GM19438 (cell line): Measurements from ENCODE around the gene MAGI1.

Experiments used
- ATAC-seq: cut with Tn5 transposase; IDR thresholded peaks from one replicate; pipeline ENCODE4 v1.9.1; 2021; ENCODE audit warnings: low read depth; ENCODE audit not compliant: unreplicated experiment

MAGI1 gene

GRCh38 chr3:65322910-65323309 is 715.8 kb downstream of the MAGI1 start:
- no peak for ATAC-seq

GRCh38 chr3:65318231-65318630 is 720.5 kb downstream of the MAGI1 start:
- ATAC-seq = no peak

GRCh38 chr3:65314916-65315315 is 723.8 kb downstream of the MAGI1 start:
- no peak for ATAC-seq

- no peak for ATAC-seq
These were observed 724.4 kb downstream of the MAGI1 start for GRCh38 chr3:65314269-65314668.

DNA sequence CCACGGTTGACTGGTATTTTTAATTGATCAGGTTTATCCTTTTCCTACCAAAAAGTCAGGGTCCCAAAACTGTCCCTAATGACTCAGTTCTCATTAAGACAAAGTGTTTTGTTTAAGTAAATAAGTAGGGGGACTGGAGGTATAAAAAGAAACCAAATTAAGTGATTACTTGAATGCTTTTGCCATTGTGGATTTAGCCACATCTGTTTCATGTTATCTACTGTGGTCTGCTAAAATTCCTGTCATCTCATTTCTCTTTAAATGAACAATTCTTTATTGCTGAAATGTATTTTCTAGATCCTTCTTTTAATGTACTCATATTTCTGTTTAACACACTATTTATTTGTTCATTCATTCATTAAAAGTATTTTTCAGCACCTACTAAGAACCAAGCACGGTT is 725.1 kb downstream of the MAGI1 start:
- no peak for ATAC-seq

DNA sequence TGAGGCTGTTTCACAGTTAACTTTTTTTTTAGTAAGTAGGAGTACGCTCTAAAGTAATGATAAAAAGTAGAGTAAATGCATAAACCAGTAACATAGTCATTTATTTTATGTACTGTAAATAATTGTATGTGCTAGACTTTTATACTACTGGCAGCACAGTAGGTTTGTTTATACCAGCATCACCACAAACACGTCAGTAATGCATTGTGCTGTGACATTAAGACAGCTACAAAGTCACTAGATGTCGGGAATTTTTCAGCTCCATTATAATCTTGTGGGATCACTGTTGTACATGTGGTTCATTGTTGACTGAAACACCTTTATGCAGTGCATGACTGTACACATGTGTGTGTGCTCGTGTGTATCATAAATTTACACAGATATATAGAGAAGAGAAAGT is 732.9 kb downstream of the MAGI1 start:
- ATAC-seq = no peak
